ENCODE measurements around the gene C11orf65.
"Not testable (repeated sequence)": the region's sequence is repeated elsewhere in the genome, so short reads cannot be mapped to it uniquely, and the experiment has no call there.

Gene C11orf65

GRCh38 chr11:108441445-108441844 is 25.9 kb downstream of the C11orf65 start:
- H2AFZ ChIP-seq (ENCODE audit: low read length); H2BK12ac ChIP-seq (ENCODE audit: low read length); H3K27ac ChIP-seq (replicated peaks; ENCODE audit: low read length); H3K23ac ChIP-seq (ENCODE audit: low read depth, low read length, poor library complexity); H4K8ac ChIP-seq (ENCODE audit: low read depth, low read length); H3K27me3 ChIP-seq (ENCODE audit: control insufficient read depth in 3 of 3, insufficient read depth in 3 of 3, low read depth in 1 of 3, low read length in 3 of 3); H3K18ac ChIP-seq (ENCODE audit: low read length); H3K4ac ChIP-seq (ENCODE audit: low read length); H3K4me3 ChIP-seq (ENCODE audit: low read length in 2 of 2); H2BK120ac ChIP-seq (ENCODE audit: low read depth, low read length); H3K14ac ChIP-seq (ENCODE audit: low read length); H3K79me1 ChIP-seq (ENCODE audit: low read depth, low read length); H3K4me1 ChIP-seq (ENCODE audit: control insufficient read depth in 2 of 2, insufficient read depth in 1 of 2, low read depth in 1 of 2, low read length in 2 of 2); H2BK15ac ChIP-seq (ENCODE audit: low read length); DNase-seq (ENCODE audit: low spot score); H4K91ac ChIP-seq (ENCODE audit: low read depth, low read length, poor library complexity); H3K4me2 ChIP-seq (ENCODE audit: insufficient read depth, low read length, poor library complexity, severe bottlenecking); H3K36me3 ChIP-seq (replicated peaks in 1 of 2; ENCODE audit: control insufficient read depth in 2 of 2, insufficient read depth in 2 of 2, low read length in 2 of 2); H2BK5ac ChIP-seq (ENCODE audit: low read length); H3K9ac ChIP-seq (ENCODE audit: low read depth, low read length, poor library complexity); H3K9me3 ChIP-seq (replicated peaks in 1 of 2; ENCODE audit: control insufficient read depth in 2 of 2, insufficient read depth in 1 of 2, low read depth in 1 of 2, low read length in 2 of 2); H2AK5ac ChIP-seq (ENCODE audit: low read depth, low read length): not testable (repeated sequence)
- no CpG with 5 or more reads among the region's 4 CpGs for WGBS, 2 donors (ENCODE audit: extremely low coverage in 2 of 2, insufficient read length in 2 of 2, insufficient replicate concordance in 1 of 2)

DNA sequence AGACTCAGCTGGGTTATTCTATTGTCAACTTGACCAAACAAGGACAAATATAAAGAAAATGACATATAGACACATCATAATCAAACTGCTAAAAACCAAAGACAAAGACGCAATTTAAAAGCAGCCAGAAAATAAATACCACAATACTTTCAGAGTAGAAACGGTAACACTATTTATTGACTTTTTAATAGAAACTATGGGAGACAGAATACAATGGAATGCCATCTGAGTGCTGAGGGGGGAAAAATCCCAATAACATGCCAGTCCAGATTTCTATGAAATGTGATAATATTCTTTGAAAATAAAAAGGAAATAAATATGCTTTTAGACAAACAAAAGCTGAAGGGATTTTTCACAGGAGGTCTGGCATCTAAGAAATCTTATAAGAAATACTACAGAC is 30.7 kb downstream of the C11orf65 start:
- DNase-seq (ENCODE audit: low spot score): no peak
- Histone ChIP-seq H2BK5ac (ENCODE audit: low read length) (no peak overlapping the region), H2BK120ac (ENCODE audit: low read depth, low read length) (no peak overlapping the region), H3K79me1 (ENCODE audit: low read depth, low read length) (no peaks in the 10 kb centered on the region), H4K91ac (ENCODE audit: low read depth, low read length, poor library complexity) (no peak overlapping the region), H3K9me3 (replicated peaks in 1 of 2; ENCODE audit: control insufficient read depth in 2 of 2, insufficient read depth in 1 of 2, low read depth in 1 of 2, low read length in 2 of 2) (peaks cover 4 to 5% of the 10 kb centered on the region in 2 donors), H3K4ac (ENCODE audit: low read length) (no peak overlapping the region), H2AFZ (ENCODE audit: low read length) (no peak overlapping the region), H2AK5ac (ENCODE audit: low read depth, low read length) (no peak overlapping the region), H2BK12ac (ENCODE audit: low read length) (no peak overlapping the region), H3K9ac (ENCODE audit: low read depth, low read length, poor library complexity) (no peak overlapping the region), H3K4me1 (ENCODE audit: control insufficient read depth in 2 of 2, insufficient read depth in 1 of 2, low read depth in 1 of 2, low read length in 2 of 2) (no peaks in the 10 kb centered on the region), H4K8ac (ENCODE audit: low read depth, low read length) (no peak overlapping the region), H3K4me3 (ENCODE audit: low read length in 2 of 2) (no peak overlapping the region), H3K27ac (replicated peaks; ENCODE audit: low read length) (no peak overlapping the region), H3K27me3 (ENCODE audit: control insufficient read depth in 3 of 3, insufficient read depth in 3 of 3, low read depth in 1 of 3, low read length in 3 of 3) (no peaks in the 10 kb centered on the region), H3K36me3 (replicated peaks in 1 of 2; ENCODE audit: control insufficient read depth in 2 of 2, insufficient read depth in 2 of 2, low read length in 2 of 2) (no peaks in the 10 kb centered on the region), H3K4me2 (ENCODE audit: insufficient read depth, low read length, poor library complexity, severe bottlenecking) (no peak overlapping the region), H2BK15ac (ENCODE audit: low read length) (no peak overlapping the region), H3K23ac (ENCODE audit: low read depth, low read length, poor library complexity) (no peak overlapping the region), H3K18ac (ENCODE audit: low read length) (no peak overlapping the region), H3K14ac (ENCODE audit: low read length) (no peak overlapping the region)
- WGBS, 2 donors (ENCODE audit: extremely low coverage in 2 of 2, insufficient read length in 2 of 2, insufficient replicate concordance in 1 of 2): no CpG with 5 or more reads among the region's 2 CpGs

GRCh38 chr11:108435066-108435465 is 32.3 kb downstream of the C11orf65 start:
- no peak overlapping the region for H2AK5ac ChIP-seq (ENCODE audit: low read depth, low read length)
- DNase-seq (ENCODE audit: low spot score): no peak
- H3K18ac ChIP-seq (ENCODE audit: low read length): no peak overlapping the region
- H4K8ac ChIP-seq (ENCODE audit: low read depth, low read length): no peak overlapping the region
- no peaks in the 10 kb centered on the region for H3K36me3 ChIP-seq (replicated peaks in 1 of 2; ENCODE audit: control insufficient read depth in 2 of 2, insufficient read depth in 2 of 2, low read length in 2 of 2)
- H4K91ac ChIP-seq (ENCODE audit: low read depth, low read length, poor library complexity): no peak overlapping the region
- H3K4me2 ChIP-seq (ENCODE audit: insufficient read depth, low read length, poor library complexity, severe bottlenecking): no peak overlapping the region
- H3K27ac ChIP-seq (replicated peaks; ENCODE audit: low read length): no peak overlapping the region
- no peak overlapping the region for H3K4me3 ChIP-seq (ENCODE audit: low read length in 2 of 2)
- no peaks in the 10 kb centered on the region for H3K9me3 ChIP-seq (replicated peaks in 1 of 2; ENCODE audit: control insufficient read depth in 2 of 2, insufficient read depth in 1 of 2, low read depth in 1 of 2, low read length in 2 of 2)
- H3K14ac ChIP-seq (ENCODE audit: low read length): no peak overlapping the region
- H3K23ac ChIP-seq (ENCODE audit: low read depth, low read length, poor library complexity): no peak overlapping the region
- no peak overlapping the region for H3K9ac ChIP-seq (ENCODE audit: low read depth, low read length, poor library complexity)
- H2AFZ ChIP-seq (ENCODE audit: low read length): no peak overlapping the region
- H3K4me1 ChIP-seq (ENCODE audit: control insufficient read depth in 2 of 2, insufficient read depth in 1 of 2, low read depth in 1 of 2, low read length in 2 of 2): no peaks in the 10 kb centered on the region
- no peaks in the 10 kb centered on the region for H3K79me1 ChIP-seq (ENCODE audit: low read depth, low read length)
- no peak overlapping the region for H2BK5ac ChIP-seq (ENCODE audit: low read length)
- WGBS, 2 donors (ENCODE audit: extremely low coverage in 2 of 2, insufficient read length in 2 of 2, insufficient replicate concordance in 1 of 2): no CpG with 5 or more reads among the region's 1 CpG
- H2BK15ac ChIP-seq (ENCODE audit: low read length): no peak overlapping the region
- no peak overlapping the region for H2BK12ac ChIP-seq (ENCODE audit: low read length)
- no peak overlapping the region for H2BK120ac ChIP-seq (ENCODE audit: low read depth, low read length)
- no peak overlapping the region for H3K4ac ChIP-seq (ENCODE audit: low read length)
- no peaks in the 10 kb centered on the region for H3K27me3 ChIP-seq (ENCODE audit: control insufficient read depth in 3 of 3, insufficient read depth in 3 of 3, low read depth in 1 of 3, low read length in 3 of 3)

- no peak for DNase-seq (ENCODE audit: low spot score)
- H3K14ac ChIP-seq (ENCODE audit: low read length): no peak overlapping the region
- no peak overlapping the region for H3K4me2 ChIP-seq (ENCODE audit: insufficient read depth, low read length, poor library complexity, severe bottlenecking)
- no peak overlapping the region for H2AFZ ChIP-seq (ENCODE audit: low read length)
- H3K4me1 ChIP-seq (ENCODE audit: control insufficient read depth in 2 of 2, insufficient read depth in 1 of 2, low read depth in 1 of 2, low read length in 2 of 2): no peaks in the 10 kb centered on the region
- H2BK120ac ChIP-seq (ENCODE audit: low read depth, low read length): no peak overlapping the region
- H3K27ac ChIP-seq (replicated peaks; ENCODE audit: low read length): no peak overlapping the region
- no peak overlapping the region for H2BK12ac ChIP-seq (ENCODE audit: low read length)
- H4K91ac ChIP-seq (ENCODE audit: low read depth, low read length, poor library complexity): no peak overlapping the region
- H2AK5ac ChIP-seq (ENCODE audit: low read depth, low read length): no peak overlapping the region
- H3K9ac ChIP-seq (ENCODE audit: low read depth, low read length, poor library complexity): no peak overlapping the region
- H3K79me1 ChIP-seq (ENCODE audit: low read depth, low read length): no peaks in the 10 kb centered on the region
- H4K8ac ChIP-seq (ENCODE audit: low read depth, low read length): no peak overlapping the region
- no peak overlapping the region for H2BK5ac ChIP-seq (ENCODE audit: low read length)
- H2BK15ac ChIP-seq (ENCODE audit: low read length): no peak overlapping the region
- H3K4ac ChIP-seq (ENCODE audit: low read length): no peak overlapping the region
- H3K4me3 ChIP-seq (ENCODE audit: low read length in 2 of 2): no peak overlapping the region
- H3K18ac ChIP-seq (ENCODE audit: low read length): no peak overlapping the region
- H3K36me3 ChIP-seq (replicated peaks in 1 of 2; ENCODE audit: control insufficient read depth in 2 of 2, insufficient read depth in 2 of 2, low read length in 2 of 2): no peaks in the 10 kb centered on the region
- H3K27me3 ChIP-seq (ENCODE audit: control insufficient read depth in 3 of 3, insufficient read depth in 3 of 3, low read depth in 1 of 3, low read length in 3 of 3): no peaks in the 10 kb centered on the region
- H3K23ac ChIP-seq (ENCODE audit: low read depth, low read length, poor library complexity): no peak overlapping the region
- no peaks in the 10 kb centered on the region for H3K9me3 ChIP-seq (replicated peaks in 1 of 2; ENCODE audit: control insufficient read depth in 2 of 2, insufficient read depth in 1 of 2, low read depth in 1 of 2, low read length in 2 of 2)
Measured at GRCh38 chr11:108432783-108433182, 34.5 kb downstream of the C11orf65 start.

Data from neuronal stem cell (in vitro differentiated cells).